Stimulated activated naive CD8-positive, alpha-beta T cell treated with anti-CD3 and anti-CD28 coated beads, Interleukin-15, Interleukin-2, amounts not matched to agents 100 U/mL and 50 U/mL, for 24 hours (primary cell): ENCODE measurements around the gene ADSS1.
"Not testable (repeated sequence)": the region's sequence is repeated elsewhere in the genome, so short reads cannot be mapped to it uniquely, and the experiment has no call there.

ENCODE experiments used
- ATAC-seq: fragments of 150-1000 bp; cut with Tn5 transposase; one replicate; pipeline ENCODE4 v1.10.0; 2021
- DNase-seq: peaks from one replicate; pipeline ENCODE4 v3.0.0; 2021

Gene ADSS1

DNA sequence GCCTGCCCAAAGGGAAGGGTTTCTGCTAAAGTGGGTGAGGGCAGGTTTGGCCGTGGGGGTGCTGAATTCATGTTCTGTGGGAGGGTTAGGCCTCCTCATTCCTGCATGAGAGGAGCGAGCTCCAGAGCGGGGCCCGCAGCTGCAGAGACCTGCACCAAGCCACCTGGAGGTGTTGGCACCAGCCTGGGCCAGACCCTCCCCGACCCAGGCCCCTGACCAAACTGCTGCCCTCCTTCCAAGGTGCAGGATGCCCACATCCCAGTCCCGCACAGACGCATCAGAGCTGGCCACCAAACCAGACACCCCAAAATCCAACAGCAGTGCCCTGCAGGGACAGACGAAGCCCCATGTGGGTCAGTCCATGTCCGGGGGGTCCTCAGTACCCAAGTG lies 10.6 kb downstream of the ADSS1 start:
- no peak for ATAC-seq

DNA sequence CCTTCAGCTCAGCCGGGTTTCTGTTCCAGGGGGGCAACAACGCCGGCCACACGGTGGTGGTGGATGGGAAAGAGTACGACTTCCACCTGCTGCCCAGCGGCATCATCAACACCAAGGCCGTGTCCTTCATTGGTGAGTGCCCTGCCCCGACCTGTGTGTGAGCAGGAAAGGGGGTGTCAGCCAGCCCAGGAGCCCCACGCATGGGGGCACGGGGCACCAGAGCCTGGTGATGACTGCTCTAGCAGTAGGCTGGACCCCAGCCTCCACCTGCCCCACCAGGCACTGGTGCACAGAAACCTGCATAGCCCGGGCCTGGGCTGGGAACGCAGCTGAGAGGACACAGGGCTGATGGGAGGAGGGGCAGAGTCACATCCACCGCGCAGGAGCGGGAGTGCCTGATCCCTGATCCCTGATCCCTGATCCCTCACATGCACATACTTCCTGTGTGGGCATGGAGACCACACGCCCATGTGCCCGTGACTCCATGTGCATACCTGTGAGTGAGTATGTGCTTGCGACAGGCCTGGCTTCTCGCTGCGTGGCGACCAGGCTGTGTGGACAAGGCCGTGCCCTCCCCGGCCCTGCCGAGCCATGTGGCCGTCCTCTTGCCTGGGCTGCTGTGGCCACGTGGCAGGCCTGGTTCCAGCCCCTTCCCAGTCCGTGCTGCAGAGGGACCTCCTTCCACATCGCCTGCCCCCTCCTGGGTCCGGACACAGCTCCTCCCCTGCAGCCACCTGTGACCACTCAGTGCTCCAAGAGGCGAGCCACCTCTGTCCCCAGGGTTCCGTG lies 11.2 kb downstream of the ADSS1 start:
- DNase-seq, result no peak
- no peak for ATAC-seq

More for the DNA sequence above, 10.6 kb downstream of the ADSS1 start:
- DNase-seq, result no peak

DNA sequence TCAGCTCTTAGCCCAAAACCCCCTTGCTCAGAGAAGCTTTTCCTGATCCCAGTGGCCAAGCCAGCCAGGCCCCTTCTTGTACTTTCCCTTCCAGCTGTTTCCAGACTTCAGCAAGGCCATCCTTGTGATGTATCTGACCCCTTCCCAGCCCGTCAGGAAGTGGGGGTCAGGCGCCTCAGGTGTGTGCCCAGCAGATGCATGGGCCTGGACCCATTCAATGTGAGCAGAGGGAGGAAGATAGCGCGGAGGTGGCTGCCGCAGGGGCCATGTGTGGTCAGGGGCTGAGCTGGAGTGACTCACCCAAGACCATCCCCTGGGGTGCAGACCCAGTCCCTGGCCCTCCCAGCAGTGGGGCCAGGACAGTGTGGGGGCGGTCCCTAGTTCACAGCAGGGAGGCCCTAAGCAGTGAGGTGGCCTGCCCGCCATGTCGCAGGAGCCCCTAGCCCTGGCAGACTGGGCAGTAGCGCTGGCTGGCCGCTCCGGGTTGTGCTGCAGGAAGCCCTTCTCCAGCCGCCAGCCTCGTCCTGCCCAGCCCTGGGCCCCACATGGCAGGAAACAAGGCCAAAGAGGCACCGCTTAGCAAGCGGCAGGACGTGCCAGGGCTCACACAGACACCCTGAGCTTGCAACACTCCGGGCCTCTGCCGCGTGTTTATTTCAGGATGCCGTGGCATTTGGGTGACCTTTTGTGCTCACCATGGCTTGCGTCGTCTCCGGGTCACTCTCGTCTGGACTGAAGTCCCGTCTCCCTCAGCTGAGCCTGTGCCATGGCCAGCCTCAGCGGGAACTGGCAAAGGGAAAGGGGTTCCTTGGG lies 12.0 kb downstream of the ADSS1 start:
- ATAC-seq (no peak), DNase-seq (no peak)

DNA sequence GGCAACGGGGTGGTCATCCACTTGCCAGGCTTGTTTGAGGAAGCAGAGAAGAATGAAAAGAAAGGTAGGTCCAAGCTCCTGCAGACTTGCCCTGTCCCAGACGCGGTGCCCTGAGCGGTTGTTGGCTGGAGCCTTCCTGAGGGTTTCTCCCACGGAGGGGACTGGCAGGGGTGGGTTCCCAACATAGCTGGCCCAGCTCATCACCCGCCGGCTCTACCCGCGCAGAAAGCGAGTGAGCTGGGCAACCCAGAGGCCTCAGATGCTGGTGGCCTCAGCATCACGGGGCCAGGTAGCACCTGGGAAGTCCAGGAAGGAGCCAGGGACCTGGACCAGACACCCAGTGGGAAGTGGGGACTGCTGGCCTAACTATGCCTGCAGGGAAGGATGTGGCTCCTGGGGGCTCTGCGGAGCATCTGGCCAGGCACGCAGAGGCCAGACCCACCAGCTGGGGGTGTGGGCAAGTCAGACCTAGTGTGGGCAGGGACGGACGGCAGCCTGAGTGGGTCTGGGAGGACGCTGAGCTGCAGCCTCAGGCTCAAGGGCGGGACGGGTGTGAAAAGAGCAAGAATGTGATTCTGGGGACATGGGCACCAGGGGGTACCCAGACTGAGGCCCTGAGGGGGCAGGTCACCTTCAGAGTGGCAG lies 14.5 kb downstream of the ADSS1 start:
- DNase-seq, result no peak
- no peak for ATAC-seq

DNA sequence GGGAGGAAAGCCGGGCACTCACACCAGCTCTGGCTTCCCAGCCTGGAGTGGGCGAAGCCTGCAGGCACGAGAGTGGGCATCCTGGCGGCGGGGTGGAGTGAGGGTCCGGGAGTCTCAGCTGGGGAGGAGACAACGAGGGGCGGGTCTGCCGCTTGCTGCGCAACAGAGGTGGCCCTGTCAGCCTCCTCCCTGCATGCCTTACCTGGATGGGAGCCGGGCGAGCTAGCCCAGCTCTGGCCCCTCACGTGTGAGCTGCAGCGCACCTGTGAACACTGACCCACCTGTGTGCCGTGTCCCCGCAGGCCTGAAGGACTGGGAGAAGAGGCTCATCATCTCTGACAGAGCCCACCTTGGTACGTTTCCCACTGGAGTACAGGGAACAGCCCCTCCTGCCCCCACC lies 15.0 kb downstream of the ADSS1 start:
- DNase-seq (no peak), ATAC-seq (no peak)

- DNase-seq (no peak), ATAC-seq (no peak)
These were observed 15.8 kb downstream of the ADSS1 start for GRCh38 chr14:104739546-104740516.

DNA sequence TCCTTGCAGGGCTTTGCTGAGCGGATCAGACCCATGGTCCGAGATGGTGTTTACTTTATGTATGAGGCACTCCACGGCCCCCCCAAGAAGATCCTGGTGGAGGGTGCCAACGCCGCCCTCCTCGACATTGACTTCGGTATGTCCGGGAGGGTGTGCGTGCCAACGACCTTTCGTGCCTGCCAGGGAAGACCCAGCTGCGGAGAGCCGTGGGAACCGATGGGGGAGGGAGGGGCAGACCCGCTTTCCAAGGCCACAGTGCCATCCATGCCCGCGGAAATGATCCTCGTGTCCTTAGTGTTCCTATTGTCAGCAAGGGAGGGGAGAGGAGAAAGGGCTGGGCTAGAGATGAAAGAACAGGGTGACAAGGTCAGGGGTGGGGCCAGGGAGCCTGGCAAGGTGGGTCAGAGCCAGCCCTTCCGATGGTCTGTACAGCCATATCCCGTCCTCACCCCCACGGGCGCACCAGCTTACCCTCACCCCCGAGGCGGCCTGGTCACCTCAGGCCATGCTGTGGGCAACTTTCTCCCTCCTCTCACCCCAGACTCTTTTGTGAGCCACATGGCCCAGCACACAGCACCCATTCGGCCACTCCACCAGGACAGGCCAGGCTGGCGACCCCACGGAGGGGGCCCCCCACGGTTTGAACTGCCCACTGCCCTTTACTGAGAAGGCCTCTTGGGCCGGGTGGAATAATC lies 17.2 kb downstream of the ADSS1 start:
- ATAC-seq (no peak), DNase-seq (no peak)

GRCh38 chr14:104741803-104742251 lies 17.8 kb downstream of the ADSS1 start:
- ATAC-seq (no peak), DNase-seq (peak; percentile 24)

GRCh38 chr14:104742586-104743455 lies 18.8 kb downstream of the ADSS1 start:
- DNase-seq (no peak), ATAC-seq (no peak)

DNA sequence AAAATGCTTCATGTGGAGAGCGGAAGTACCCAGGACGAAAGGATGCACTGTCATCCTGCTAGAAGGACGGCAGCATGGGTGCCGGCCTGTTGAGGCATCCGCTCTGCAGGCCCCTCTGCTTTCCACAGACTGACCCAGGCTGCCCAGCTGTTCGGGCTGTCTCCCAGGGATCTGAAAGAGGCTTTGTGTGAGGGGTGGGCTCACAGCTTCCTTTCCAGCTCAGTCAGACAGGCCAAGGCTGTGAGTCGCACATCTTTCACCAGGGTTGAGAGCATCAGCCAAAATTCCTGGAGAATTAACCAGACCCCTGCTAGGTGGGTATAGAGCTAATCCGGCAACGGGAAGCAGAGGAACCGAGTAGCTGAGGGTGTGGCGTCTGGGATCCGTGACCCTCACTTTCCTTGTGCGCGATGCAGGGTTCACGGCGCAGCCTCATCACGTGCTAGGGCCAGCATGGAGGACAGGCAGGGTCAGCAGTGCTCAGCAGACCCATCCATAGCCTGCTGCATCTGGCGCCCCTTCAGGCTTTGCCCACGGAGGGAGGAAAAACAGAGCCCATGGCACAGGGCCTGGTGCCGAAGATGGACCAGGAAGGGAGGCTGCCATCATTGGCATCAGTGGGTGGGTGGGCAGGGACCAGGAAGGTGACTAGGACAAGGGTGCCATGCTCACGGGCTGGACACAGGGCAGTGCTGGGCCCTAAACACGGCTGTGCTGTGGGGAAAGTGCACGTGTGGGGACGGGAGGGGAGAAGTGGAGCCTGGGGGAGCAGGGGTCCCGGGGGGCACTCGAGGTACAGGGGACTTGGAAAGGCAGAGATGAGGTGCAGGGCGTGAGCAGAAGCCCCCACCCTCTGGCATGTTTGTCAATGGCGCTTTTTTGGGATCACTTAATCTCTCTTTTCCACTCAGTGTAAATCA lies 19.7 kb downstream of the ADSS1 start:
- no peak for ATAC-seq
- DNase-seq, result no peak

DNA sequence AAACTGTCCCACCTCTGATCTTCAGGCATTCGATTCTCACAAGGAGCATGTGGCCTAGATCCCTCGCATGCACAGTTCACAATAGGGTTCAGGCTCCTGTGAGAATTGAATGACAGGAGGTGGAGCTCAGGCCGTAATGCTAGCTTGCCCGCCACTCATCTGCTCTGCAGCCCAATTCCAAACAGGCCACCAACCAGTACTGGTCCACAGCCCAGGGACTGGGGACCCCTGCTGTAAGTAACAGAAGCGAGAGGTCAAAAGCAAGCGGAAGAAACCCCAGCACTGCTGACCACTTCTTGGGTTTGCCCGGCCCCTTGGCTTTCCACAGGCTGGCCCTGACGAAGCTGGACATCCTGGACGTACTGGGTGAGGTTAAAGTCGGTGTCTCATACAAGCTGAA lies 20.5 kb downstream of the ADSS1 start:
- ATAC-seq (no peak), DNase-seq (no peak)

DNA sequence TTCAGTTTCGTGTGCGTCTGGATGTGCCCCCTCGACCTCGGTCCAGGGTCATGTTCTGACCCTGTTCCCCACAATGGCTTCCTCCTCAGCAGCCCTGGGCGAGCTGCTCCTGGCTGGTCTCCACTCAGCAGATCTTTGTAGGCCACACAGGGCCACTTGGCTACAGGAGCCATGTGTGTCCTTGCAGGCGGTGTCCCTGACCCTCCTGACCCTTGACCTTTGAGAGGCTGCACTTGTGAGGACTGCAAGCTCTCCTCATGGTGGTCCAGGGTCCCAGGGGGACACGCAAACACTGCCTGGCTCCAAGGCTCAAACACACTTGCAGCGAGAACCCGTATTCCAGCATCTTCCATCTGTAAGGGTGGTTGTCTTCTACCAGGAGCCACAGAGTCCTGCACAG lies 21.4 kb downstream of the ADSS1 start:
- no peak for DNase-seq
- no peak for ATAC-seq

- DNase-seq, result peak; percentile 50
- peak; percentile 67 for ATAC-seq
These were observed 22.1 kb downstream of the ADSS1 start for GRCh38 chr14:104746071-104746545.

DNA sequence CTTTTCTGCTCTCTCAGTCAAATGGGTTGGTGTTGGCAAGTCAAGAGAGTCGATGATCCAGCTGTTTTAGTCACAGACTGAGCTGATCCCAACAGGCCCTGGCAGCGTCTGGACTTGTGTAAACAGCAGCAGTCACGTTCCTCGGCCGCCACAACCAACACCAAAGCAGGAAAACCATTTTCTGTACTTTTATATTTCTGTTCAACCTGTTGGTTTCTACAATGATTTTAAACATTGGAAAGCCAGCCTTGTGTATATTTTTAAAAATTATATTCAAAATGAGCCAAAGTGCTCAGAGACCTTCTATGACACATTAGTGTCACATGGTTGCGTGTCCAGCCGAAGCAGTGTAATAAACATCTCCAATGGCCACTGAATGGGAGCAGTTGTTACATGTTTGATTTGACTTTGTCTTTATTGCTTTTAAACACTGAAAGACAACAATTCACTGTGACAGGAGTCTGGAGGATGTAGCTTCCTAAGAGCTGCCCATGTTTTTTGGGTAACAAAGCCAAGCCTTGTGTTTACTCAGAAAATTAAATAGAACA lies 23.0 kb downstream of the ADSS1 start:
- DNase-seq (no peak), ATAC-seq (no peak)

GRCh38 chr14:104747876-104748275 lies 23.8 kb downstream of the ADSS1 start:
- ATAC-seq (no peak), DNase-seq (no peak)

DNA sequence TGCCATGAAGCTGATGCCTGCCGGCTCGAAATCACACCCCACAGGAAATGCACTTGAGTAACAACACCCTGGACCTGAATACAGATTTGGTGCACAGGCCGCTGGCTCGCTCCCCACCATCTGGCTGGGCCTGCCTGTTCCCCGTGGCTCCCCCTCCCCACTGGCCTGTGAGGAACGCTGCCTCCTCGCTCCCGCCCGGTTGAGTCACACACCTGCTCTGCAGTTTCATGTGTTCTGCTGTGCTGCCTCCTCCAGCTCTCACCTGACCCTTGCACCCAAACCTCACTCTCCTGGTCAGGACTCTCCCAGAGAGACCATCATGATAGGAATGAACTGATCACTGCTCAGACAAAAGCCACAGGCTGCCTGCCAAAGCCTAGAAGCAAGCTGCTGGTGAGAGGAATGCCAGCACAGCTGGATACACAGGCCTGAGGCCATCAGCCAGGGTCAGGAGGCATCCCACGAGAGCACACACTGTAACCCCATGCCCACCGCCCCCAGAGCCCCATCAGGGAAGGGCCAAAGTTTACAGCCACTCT lies 25.2 kb downstream of the ADSS1 start:
- ATAC-seq, result no peak
- no peak for DNase-seq

DNA sequence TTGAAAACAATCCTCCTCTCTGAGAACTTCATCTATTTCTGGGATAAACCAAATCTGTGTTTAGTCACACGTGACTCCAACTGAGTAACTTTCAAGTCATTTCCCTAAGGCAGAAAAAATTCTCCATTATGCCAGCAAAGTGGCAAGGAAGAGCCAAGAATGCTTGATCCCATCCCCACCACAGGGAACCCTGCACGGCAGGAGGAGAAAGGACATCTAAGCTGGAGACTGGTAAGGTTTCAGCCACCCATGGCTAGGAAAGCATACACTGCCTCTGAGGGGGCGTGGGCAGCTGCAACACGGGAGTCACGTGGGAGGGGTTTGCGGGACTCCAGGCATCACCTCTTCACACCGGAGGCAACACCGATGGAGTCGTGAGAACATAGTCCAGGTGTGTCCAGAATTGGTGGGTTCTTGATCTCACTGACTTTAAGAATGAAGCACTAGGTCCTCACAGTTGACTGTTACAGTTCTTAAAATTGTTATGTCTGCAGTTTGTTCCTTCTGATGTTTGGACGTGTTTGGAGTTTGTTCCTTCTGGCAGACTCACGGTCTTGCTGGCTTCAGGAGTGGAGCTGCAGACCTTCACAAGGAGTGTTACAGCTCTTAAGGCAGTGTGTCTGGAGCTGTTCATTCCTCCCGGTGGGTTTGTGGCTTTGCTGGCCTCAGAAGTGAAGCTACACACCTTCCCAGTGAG lies 26.2 kb downstream of the ADSS1 start:
- no peak for ATAC-seq
- DNase-seq, result no peak

DNA sequence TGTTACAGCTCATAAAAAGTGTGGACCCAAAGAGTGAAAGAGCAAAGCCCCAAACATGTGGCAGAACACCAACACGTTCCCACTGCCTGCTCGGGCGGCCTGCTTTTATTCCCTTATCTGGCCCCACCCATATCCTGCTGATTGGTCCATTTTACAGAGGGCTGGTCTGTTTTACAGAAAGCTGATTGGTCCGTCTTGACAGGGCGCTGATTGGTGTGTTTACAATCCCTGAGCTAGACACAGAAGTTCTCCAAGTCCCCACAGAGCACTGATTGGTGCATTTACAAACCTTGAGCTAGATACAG lies 26.7 kb downstream of the ADSS1 start:
- DNase-seq, ATAC-seq: not testable (repeated sequence)
